OCI-LY3 (cell line): ENCODE data around the gene TRMT11.

Experiments
- CTCF ChIP-seq: fragments of 200-600, 300-600 bp; sonication (generic); IDR thresholded peaks from 2 replicates; pipeline ENCODE4 v1.5.1; 2014; ENCODE audit warnings: antibody characterized with exemption, low read length, low read depth
- EZH2phosphoT487 ChIP-seq: fragments of 200-600 bp; shearing (Covaris generic); IDR thresholded peaks from 2 replicates; pipeline ENCODE4 v1.6.1; 2018; ENCODE audit warnings: antibody characterized with exemption, mixed run types, low read depth

- TF ChIP-seq CTCF (no peak), EZH2phosphoT487 (no peak)
These were observed 46.5 kb upstream of the TRMT11 start for GRCh38 chr6:125939791-125940190.
